HepG2 (cell line): ENCODE measurements around the gene C2CD2. TPM values are rescaled to one million over a fixed set of nuclear protein-coding genes. Genes with fewer than 3 reads are reported as not detected.

Source experiments
- ATAC-seq: fragments of 200-7000 bp; cut with Tn5 transposase; 3 replicates; pipeline ENCODE4 v1.9.1; 2020; ENCODE audit warnings: mild to moderate bottlenecking, moderate library complexity
- BruUV-seq: library from RNA; stranded (reverse); fragments of 400-500 nt; replicated peaks from 2 replicates; lab custom pipeline; 2021; lab: Mats Ljungman, UMichigan
- CTCF ChIA-PET: fragments of 300-600 bp; formaldehyde crosslinking; extraction: SDS; loops from one replicate; lab custom pipeline; 2021; ENCODE audit warnings: low total read pairs, inconsistent platforms, low intra/inter-chr PET ratio; lab: Yijun Ruan, JAX
- POLR2A ChIA-PET: fragments of 350-600 bp; sonication (Branson Sonifier 250); formaldehyde crosslinking; loops from one replicate; lab custom pipeline; 2020; ENCODE audit warnings: antibody characterized with exemption, inconsistent platforms; lab: Yijun Ruan, JAX
- DNase-seq: peaks from one replicate; pipeline ENCODE4 v3.0.0-alpha.2; 2015; ENCODE audit warnings: low spot score
- FAIRE-seq: peaks from 3 replicates; lab custom pipeline; 2011; peaks lifted over from hg19 to GRCh38; lab: Jason Lieb, UNC
- H2AFZ ChIP-seq: one replicate; pipeline ENCODE4 v1.6.1; 2011; ENCODE audit warnings: low read length, inconsistent platforms
- H3K27ac ChIP-seq: fragments of 300-600 bp; 3 replicates; pipeline ENCODE4 v1.8.0; 2011; ENCODE audit warnings: mixed run types, mild to moderate bottlenecking, mixed read lengths, low read length, inconsistent platforms; ENCODE audit not compliant: insufficient read depth; ENCODE audit errors: extremely low read length
- H3K27me3 ChIP-seq, 2 experiments: fragments of 200-600 bp in 1 of 2; 2 replicates in 1 of 2; 3 replicates in 1 of 2; pipeline versions ENCODE4 v1.6.0 to v1.8.0; 2011; ENCODE audit warnings: low read length in 2 of 2, mild to moderate bottlenecking in 2 of 2, moderate library complexity in 2 of 2, inconsistent platforms in 1 of 2; ENCODE audit not compliant: insufficient read depth in 2 of 2, control insufficient read depth in 1 of 2
- H3K36me3 ChIP-seq, 2 experiments: fragments of 200-600 bp in 1 of 2; replicated peaks in 1 of 2; 2 replicates in 1 of 2; 3 replicates in 1 of 2; pipeline versions ENCODE4 v1.5.1 to v1.8.0; 2011; ENCODE audit warnings: low read length in 2 of 2, inconsistent platforms in 1 of 2; ENCODE audit not compliant: insufficient read depth in 2 of 2, control insufficient read depth in 1 of 2
- H3K4me1 ChIP-seq: 2 replicates; pipeline ENCODE4 v1.5.1; 2012; ENCODE audit warnings: low read length, inconsistent platforms; ENCODE audit not compliant: insufficient read depth
- H3K4me2 ChIP-seq: 2 replicates; pipeline ENCODE4 v1.6.0; 2011; ENCODE audit warnings: low read depth, low read length, inconsistent platforms
- H3K4me3 ChIP-seq, 3 experiments: fragments of 200-600 bp in 1 of 3; sonication (generic), shearing (Covaris generic) in 1 of 3; replicated peaks in 1 of 3; 2 replicates each; pipeline ENCODE4 v1.5.1; 2011 to 2016; ENCODE audit warnings: low read length in 3 of 3, inconsistent platforms in 2 of 3, low read depth in 2 of 3, mild to moderate bottlenecking in 2 of 3, control low read depth in 1 of 3, mixed read lengths in 1 of 3; ENCODE audit not compliant: insufficient read depth in 1 of 3
- H3K79me2 ChIP-seq: one replicate; pipeline ENCODE4 v1.6.1; 2011; ENCODE audit warnings: low read length, inconsistent platforms; ENCODE audit not compliant: insufficient read depth
- H3K9ac ChIP-seq: 2 replicates; pipeline ENCODE4 v1.6.0; 2011; ENCODE audit warnings: mild to moderate bottlenecking, low read depth, low read length, inconsistent platforms; ENCODE audit not compliant: insufficient read depth
- H3K9me3 ChIP-seq: 2 replicates; pipeline ENCODE4 v1.5.1; 2012; ENCODE audit warnings: mild to moderate bottlenecking, low read length
- H4K20me1 ChIP-seq: 2 replicates; pipeline ENCODE4 v1.6.0; 2011; ENCODE audit warnings: inconsistent platforms, mild to moderate bottlenecking, low read length, moderate library complexity; ENCODE audit not compliant: insufficient read depth
- BCL6 ChIP-seq: IDR thresholded peaks from 2 replicates; pipeline ENCODE4 v1.6.1; 2016; ENCODE audit warnings: missing genetic modification reagents, missing compliant biosample characterization
- GMEB1 ChIP-seq: sonication (generic); formaldehyde crosslinking; IDR thresholded peaks from 2 replicates; pipeline ENCODE4 v1.5.1; 2020; ENCODE audit warnings: missing genetic modification reagents, mild to moderate bottlenecking, borderline replicate concordance
- HCFC1 ChIP-seq: fragments of 150-350 bp; IDR thresholded peaks from 2 replicates; pipeline ENCODE4 v1.6.1; 2014; ENCODE audit warnings: low read depth, low read length
- HES4 ChIP-seq: sonication (generic); formaldehyde crosslinking; IDR thresholded peaks from 2 replicates; pipeline ENCODE4 v1.9.0; 2021; ENCODE audit warnings: mild to moderate bottlenecking, missing genetic modification reagents, borderline replicate concordance
- KLF9 ChIP-seq: IDR thresholded peaks from 2 replicates; pipeline ENCODE4 v1.6.1; 2016; ENCODE audit warnings: low read depth
- PCBP1 ChIP-seq: fragments of 200-400 bp; formaldehyde crosslinking; IDR thresholded peaks from 2 replicates; pipeline ENCODE4 v1.6.1; 2017; ENCODE audit warnings: mild to moderate bottlenecking, low read depth, low read length, borderline replicate concordance
- RAD51 ChIP-seq: fragments of 450-650 bp; IDR thresholded peaks from 2 replicates; pipeline ENCODE4 v1.6.1; 2016; ENCODE audit warnings: borderline replicate concordance
- SNAPC2 ChIP-seq: sonication (generic); formaldehyde crosslinking; IDR thresholded peaks from 2 replicates; pipeline ENCODE4 v1.8.1; 2022; ENCODE audit warnings: mild to moderate bottlenecking, missing genetic modification reagents
- ZBTB10 ChIP-seq: sonication (generic); formaldehyde crosslinking; IDR thresholded peaks from 2 replicates; pipeline ENCODE4 v1.4.0; 2020; ENCODE audit warnings: missing genetic modification reagents, borderline replicate concordance
- ZNF142 ChIP-seq: sonication (generic); formaldehyde crosslinking; IDR thresholded peaks from 2 replicates; pipeline ENCODE4 v1.4.0; 2020; ENCODE audit warnings: missing genetic modification reagents
- ZNF678 ChIP-seq: sonication (generic); formaldehyde crosslinking; IDR thresholded peaks from 2 replicates; pipeline ENCODE4 v1.4.0; 2020; ENCODE audit warnings: mild to moderate bottlenecking, missing genetic modification reagents
- ZNF7 ChIP-seq: IDR thresholded peaks from 2 replicates; pipeline ENCODE4 v1.6.1; 2016; ENCODE audit warnings: missing biosample characterization, missing genetic modification reagents
- WGBS: methylation state at CpG from one replicate; pipeline ENCODE4 v1.1.6; 2017; ENCODE audit warnings: low lambda C conversion rate; 5-methylcytosine and 5-hydroxymethylcytosine counted together
- in situ Hi-C: cut with HindIII; loops from 2 replicates; pipeline ENCODE4 v1.10.0; 2017; ENCODE audit warnings: low pct_unique_long_range_greater_than_20kb; ENCODE audit not compliant: extremely low pct_ligation_motif_present
- intact Hi-C: fragments of 100-400 bp; cut with micrococcal nuclease; formaldehyde crosslinking; loops from one replicate; pipeline ENCODE4 v1.10.0; 2022; ENCODE audit not compliant: unreplicated experiment
- polyA plus RNA-seq, 8 experiments: library from polyadenylated mRNA; depleted of rRNA in 3 of 8; stranded (reverse) in 7 of 8; unstranded in 1 of 8; fragments of >200 nt; fragmentation: Illumina TruSeq in 4 of 8; extraction: Trizol in 4 of 8; gene quantifications; 2 replicates each; pipeline versions ENCODE4 v1.2.1 to v1.2.3, GENCODE V29; 2011 to 2016; ENCODE audit warnings: low read depth in 4 of 8, missing spikeins in 1 of 8, mixed read lengths in 1 of 8; ENCODE audit not compliant: insufficient read depth in 1 of 8
- total RNA-seq, 5 experiments: library from RNA; depleted of rRNA; stranded (reverse); fragments of >200 nt; fragmentation: Illumina TruSeq; extraction: Trizol; gene quantifications; 2 replicates each; pipeline ENCODE4 v1.2.3, GENCODE V29; 2016; ENCODE audit warnings: low read depth in 1 of 5

C2CD2 gene
- total and polyA plus RNA-seq, 2 of the 13 experiments (the other 11 are each of a cell fraction or from before 2014, with no cell fraction given) = 12.5 to 19.7 TPM

- in situ Hi-C loops (no loop called here), intact Hi-C loops (no loop called here)
- ChIA-PET CTCF (no interaction called here), POLR2A (no interaction called here)
- no peak overlapping the region for H3K9ac ChIP-seq
- H3K27ac ChIP-seq = no peak overlapping the region
- no peak overlapping the region for H3K4me3 ChIP-seq
- no peaks in the 10 kb centered on the region for H3K79me2 ChIP-seq
- no peaks in the 10 kb centered on the region for H4K20me1 ChIP-seq
- ATAC-seq (no peak), FAIRE-seq (no peak), DNase-seq (no peak)
- peaks cover 3 to 26% of the 10 kb centered on the region in 2 experiments; a peak in 3 of 5 replicates for H3K36me3 ChIP-seq
- H3K4me1 ChIP-seq = no peaks in the 10 kb centered on the region
- H3K27me3 ChIP-seq = no peaks in the 10 kb centered on the region
- no peak overlapping the region for H2AFZ ChIP-seq
- WGBS = 98% methylated on average over 8 of the region's 8 CpGs
- H3K9me3 ChIP-seq = no peaks in the 10 kb centered on the region
- H3K4me2 ChIP-seq = no peak overlapping the region
- BruUV-seq = no TSS peak
- TF ChIP-seq ZBTB10 (CRISPR knock-in tag) (no peak), BCL6 (CRISPR knock-in tag) (no peak), RAD51 (no peak), HCFC1 (no peak), ZNF142 (no peak), SNAPC2 (CRISPR knock-in tag) (no peak), KLF9 (CRISPR knock-in tag) (no peak), GMEB1 (CRISPR knock-in tag) (no peak), ZNF678 (CRISPR knock-in tag) (no peak), PCBP1 (no peak), HES4 (no peak), ZNF7 (CRISPR knock-in tag) (no peak)
Observed at GRCh38 chr21:41897700-41898099, 56.1 kb downstream of the C2CD2 start.
